Raji (cell line): Measurements from ENCODE around the gene PUM2.

ENCODE experiments used
- POLR2A ChIP-seq: IDR thresholded peaks from 2 replicates; pipeline ENCODE4 v1.6.1; 2011; ENCODE audit warnings: low read depth, low read length, control low read depth; ENCODE audit not compliant: insufficient read depth

The PUM2 gene

DNA sequence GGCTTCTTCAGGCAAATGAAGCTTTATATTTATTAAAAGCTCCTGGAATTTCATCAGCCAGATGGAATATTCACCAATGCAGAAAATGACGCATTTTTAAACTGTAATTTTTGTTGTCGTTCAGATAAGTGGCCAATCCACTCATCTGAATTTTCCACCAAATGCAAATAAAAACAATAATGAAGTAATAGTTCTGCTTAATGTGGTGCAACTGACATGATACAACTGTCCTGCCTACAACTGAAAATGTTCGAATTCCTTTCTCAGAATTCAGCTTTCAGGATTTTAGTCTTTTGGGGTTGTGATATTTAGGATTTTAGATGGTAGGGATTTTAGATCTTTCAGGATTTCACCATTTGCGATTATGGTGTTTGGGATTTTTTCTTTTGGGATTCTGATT lies 27.1 kb upstream of the PUM2 start:
- no peak for TF ChIP-seq POLR2A

DNA sequence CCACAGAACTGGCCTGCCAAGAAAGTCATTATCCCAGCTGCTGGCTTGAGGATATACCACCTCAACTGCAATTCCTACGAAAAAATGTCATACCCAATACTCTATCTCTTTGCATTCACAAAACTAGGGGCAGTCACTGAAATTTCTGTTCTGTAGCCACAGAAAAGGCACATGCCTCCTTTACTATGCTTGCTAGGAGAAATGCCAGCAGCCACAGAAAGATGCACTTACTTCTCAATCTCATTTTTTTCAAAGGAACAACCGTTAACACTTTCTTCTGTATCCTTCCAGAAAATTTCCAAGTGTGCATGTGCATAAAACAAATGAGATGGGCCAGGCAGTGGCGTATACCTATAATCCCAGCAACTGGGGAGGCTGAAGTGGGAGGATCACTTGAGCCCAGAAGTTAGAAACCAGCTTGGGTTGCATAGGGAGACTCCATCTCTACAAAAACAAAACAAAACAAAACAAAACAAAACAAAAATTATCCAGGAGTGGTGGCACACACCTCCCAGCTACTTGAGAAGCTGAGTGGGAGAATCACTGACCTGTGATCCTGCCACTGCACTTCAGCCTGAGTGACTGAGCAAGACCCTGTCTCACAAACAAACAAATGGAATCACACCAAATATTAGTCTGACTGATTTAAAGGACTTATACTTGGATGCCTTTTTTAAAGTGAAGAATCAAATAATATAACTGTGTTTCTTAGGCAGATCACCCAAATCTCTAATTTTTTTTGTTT lies 22.4 kb upstream of the PUM2 start:
- no peak for TF ChIP-seq POLR2A

DNA sequence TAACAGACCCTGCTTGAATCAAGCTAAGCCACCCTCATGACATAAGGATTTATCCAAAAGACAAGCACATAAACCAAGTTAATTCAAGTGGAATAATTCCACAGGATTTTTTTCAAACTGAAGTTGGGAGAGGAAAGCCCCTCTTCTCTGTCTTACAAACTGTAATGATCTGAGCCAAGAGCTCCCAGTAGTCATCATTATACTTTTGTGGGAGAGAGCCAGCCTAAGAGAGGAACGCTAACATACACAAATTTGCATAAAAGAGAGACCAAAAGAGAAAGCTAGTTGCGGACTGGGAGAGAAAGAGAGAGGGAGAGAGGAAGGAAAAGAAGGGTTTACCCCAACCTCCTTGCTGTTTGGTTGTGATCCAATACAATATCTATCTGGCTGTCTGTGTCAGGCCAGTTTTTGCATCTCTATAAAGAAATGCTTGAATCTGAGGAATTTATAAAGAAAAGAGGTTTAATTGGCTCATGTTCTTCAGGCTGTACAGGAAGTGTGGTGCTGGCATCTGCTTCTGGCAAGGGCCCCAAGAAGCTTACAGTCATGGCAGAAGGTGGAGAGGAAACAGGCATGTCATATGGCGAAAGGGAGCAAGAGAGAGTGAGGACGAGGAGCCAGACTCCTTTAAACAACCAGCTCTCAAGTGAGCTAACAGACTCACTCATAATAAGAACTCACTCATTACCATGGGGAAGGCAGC lies 20.8 kb upstream of the PUM2 start:
- no peak for TF ChIP-seq POLR2A

- no peak for TF ChIP-seq POLR2A
These were observed 19.5 kb upstream of the PUM2 start for GRCh38 chr2:20370191-20370590.

DNA sequence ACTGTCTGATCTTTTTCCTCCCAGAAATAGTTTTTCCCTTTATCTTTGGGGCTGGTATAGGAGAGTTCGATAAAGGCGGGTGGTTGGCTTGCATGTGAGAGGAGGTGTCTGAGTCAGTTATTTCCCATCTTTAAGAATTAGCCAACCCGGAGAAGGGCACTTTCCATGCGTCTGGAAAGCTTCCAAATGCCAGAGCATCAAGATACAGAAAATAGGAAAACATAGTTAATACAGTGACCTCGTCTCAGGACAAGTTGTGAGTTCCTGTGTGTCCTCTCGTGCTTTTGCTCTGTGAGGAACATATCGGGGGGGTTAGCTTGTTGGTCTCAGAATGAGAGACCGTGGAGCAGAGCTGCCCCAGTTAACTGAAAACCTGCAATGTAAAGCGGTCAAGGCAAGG lies 18.7 kb upstream of the PUM2 start:
- TF ChIP-seq POLR2A = no peak

GRCh38 chr2:20368706-20369105 lies 18.1 kb upstream of the PUM2 start:
- no peak for TF ChIP-seq POLR2A

GRCh38 chr2:20366672-20367116 lies 16.1 kb upstream of the PUM2 start:
- no peak for TF ChIP-seq POLR2A

DNA sequence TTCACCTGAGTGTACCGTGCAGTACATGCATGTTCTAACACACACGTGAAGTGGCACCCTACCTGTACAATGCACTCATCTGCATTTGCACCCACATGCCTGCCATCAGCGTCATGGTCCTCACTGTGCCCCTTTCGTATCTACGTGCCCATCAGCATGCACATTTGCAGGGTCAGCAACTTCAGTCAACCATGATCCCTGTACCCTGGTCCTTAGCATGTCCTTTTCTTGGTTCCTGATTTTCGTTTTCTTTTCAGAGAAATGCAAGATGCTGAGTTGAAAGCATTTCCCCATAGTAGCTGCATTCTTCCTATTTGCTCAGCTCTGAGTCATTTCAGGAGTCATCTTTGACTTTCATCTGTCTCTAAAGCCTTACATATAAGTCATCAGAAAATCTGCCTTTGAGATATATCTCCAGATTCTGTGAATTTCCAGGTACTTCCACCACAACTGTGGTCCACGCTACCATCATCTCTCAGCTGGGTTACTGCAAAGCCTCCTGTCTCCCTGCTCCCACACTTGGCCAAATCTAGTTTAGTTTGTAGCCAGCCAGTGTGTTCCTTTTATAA lies 14.7 kb upstream of the PUM2 start:
- TF ChIP-seq POLR2A = no peak

DNA sequence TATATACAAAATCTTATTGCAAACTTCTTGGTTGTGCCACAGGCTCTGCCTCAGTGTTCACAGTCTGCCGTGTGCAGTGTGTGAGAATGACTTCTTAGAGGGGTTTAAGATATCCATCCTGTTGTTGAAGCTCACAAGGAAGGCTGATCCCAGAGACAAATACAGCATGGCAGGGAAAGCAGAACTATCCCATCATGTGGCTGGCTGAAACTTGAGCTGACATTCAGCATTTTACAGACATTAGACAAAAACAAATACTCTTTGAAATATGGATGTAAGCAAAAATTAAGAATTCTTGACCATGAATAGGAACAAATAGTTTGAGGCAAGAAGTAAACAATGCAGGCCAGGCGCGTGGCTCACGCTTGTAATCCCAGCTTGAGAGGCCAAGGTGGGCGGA lies 12.9 kb upstream of the PUM2 start:
- no peak for TF ChIP-seq POLR2A

DNA sequence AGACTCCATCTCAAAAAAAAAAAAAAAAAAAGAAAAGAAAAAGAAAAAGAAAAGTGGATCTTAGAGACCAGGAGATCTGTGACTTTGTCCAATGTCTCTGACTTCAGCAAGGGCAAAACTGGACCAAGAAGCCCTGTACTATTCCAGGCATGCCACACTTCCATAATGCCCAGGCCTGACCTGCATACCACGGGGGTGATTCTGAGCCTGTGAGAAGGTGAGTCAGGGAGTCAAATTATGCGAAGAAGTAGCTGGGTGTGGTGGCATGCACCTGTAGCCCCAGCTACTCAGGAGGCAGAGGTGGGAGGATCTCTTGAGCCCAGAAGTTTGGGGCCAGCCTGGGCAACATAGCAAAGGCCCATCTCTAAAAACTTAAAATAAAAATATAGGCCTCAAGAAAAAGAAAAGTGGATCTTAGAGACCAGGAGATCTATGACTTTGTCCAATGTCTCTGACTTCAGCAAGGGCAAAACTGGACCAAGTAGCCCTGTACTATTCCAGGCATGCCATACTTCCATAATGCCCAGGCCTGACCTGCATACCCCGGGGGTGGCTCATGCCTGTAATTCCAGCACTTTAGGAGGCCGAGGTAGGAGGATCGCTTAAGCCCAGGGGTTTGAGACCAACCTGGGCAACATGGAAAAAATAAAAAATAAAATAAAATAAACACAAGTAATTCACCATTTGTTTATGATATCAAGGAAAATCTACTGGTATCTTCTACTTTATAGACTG lies 12.2 kb upstream of the PUM2 start:
- TF ChIP-seq POLR2A = no peak

DNA sequence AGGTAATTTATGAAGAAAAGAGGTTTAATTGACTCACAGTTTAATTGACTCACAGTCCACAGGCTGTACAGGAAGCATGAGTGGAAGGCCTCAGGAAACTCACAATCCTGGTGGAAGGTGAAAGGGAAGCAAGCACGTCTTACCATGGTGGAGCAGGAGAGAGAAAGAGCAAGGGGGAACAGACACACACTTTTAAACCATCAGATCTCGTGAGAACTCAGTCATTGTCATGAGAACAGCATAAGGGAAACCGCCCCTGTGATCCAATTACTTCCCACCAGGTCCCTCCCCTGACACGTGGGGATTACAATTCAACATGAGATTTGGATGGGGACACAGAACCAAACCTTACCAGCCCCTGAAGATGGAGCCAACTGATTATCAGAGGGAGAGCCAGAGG lies 11.2 kb upstream of the PUM2 start:
- TF ChIP-seq POLR2A = no peak

DNA sequence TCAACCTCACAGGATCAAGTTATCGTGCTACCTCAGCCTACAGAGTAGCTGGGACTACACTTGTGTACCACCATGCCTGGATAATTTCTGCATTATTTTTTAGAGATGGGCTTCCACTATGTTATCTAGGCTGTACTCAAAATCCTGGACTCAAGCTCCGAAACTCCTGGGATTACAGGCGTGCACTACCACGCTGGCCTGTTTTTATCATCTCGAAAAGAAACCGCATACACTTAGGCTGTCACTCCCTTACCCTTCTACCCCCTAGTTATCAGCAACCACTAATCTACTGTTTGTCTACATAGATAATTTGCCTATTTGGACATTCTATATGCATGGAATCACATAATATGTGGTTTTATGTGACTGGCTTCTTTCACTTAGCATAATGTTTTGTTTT lies 8.5 kb upstream of the PUM2 start:
- TF ChIP-seq POLR2A = no peak

GRCh38 chr2:20357638-20358389 lies 7.2 kb upstream of the PUM2 start:
- TF ChIP-seq POLR2A = no peak

GRCh38 chr2:20356042-20356441 lies 5.4 kb upstream of the PUM2 start:
- TF ChIP-seq POLR2A = no peak

- no peak for TF ChIP-seq POLR2A
These were observed 4.5 kb upstream of the PUM2 start for GRCh38 chr2:20355131-20355530.
